GM19438 (cell line): Measurements from ENCODE around the gene FOXJ1.
"Not testable (repeated sequence)": the region's sequence is repeated elsewhere in the genome, so short reads cannot be mapped to it uniquely, and the experiment has no call there.

Experiments
- ATAC-seq: cut with Tn5 transposase; IDR thresholded peaks from one replicate; pipeline ENCODE4 v1.9.1; 2021; ENCODE audit warnings: low read depth; ENCODE audit not compliant: unreplicated experiment

FOXJ1 gene

GRCh38 chr17:76141212-76142038, at the start of gene FOXJ1:
Gene FOXJ1, minus strand, starts transcription at chr17:76141245. Its CDS starts 850 bp downstream, at chr17:76140395.
- no peak for ATAC-seq

- ATAC-seq = no peak
Observed at GRCh38 chr17:76189741-76190140, 48.7 kb upstream of the FOXJ1 start.

GRCh38 chr17:76189247-76189646, 48.2 kb upstream of the FOXJ1 start:
- ATAC-seq = no peak

GRCh38 chr17:76188213-76189016, 47.4 kb upstream of the FOXJ1 start:
- ATAC-seq = no peak

- not testable (repeated sequence) for ATAC-seq
Observed at GRCh38 chr17:76186774-76187173, 45.7 kb upstream of the FOXJ1 start.

GRCh38 chr17:76184290-76184689, 43.2 kb upstream of the FOXJ1 start:
- ATAC-seq = no peak

- no peak for ATAC-seq
Observed at GRCh38 chr17:76182016-76182764, 41.1 kb upstream of the FOXJ1 start.

GRCh38 chr17:76179496-76180467, 38.7 kb upstream of the FOXJ1 start:
- ATAC-seq = no peak

GRCh38 chr17:76178124-76178523, 37.1 kb upstream of the FOXJ1 start:
- ATAC-seq = no peak

GRCh38 chr17:76176701-76177574, 35.9 kb upstream of the FOXJ1 start:
- no peak for ATAC-seq

GRCh38 chr17:76174037-76174436, 33.0 kb upstream of the FOXJ1 start:
- ATAC-seq = no peak

- ATAC-seq = no peak
Observed at GRCh38 chr17:76173474-76173873, 32.4 kb upstream of the FOXJ1 start.

- no peak for ATAC-seq
Observed at GRCh38 chr17:76171706-76172105, 30.7 kb upstream of the FOXJ1 start.

GRCh38 chr17:76170114-76170513, 29.1 kb upstream of the FOXJ1 start:
- no peak for ATAC-seq

- no peak for ATAC-seq
Observed at GRCh38 chr17:76166906-76167305, 25.9 kb upstream of the FOXJ1 start.

GRCh38 chr17:76166168-76166567, 25.1 kb upstream of the FOXJ1 start:
- no peak for ATAC-seq

GRCh38 chr17:76164331-76164730, 23.3 kb upstream of the FOXJ1 start:
- no peak for ATAC-seq

GRCh38 chr17:76163919-76164318, 22.9 kb upstream of the FOXJ1 start:
- ATAC-seq = no peak
